Measurements from ENCODE around the gene KCNT1. TPM values are rescaled to one million over a fixed set of nuclear protein-coding genes. Genes with fewer than 3 reads are reported as not detected.

KCNT1 gene
- total and polyA plus RNA-seq, 3 donors from 2014 or later = 1.8 to 7.3 (median 5.3) TPM

GRCh38 chr9:135815830-135816650, 114.1 kb downstream of the KCNT1 start:
- Histone ChIP-seq H3K4me3 (no peak overlapping the region), H3K36me3 (ENCODE audit: low read depth, missing control alignments) (no peaks in the 10 kb centered on the region), H3K4me1 (no peaks in the 10 kb centered on the region), H3K9me3 (no peaks in the 10 kb centered on the region), H3K27ac (no peak overlapping the region), H3K27me3 (no peaks in the 10 kb centered on the region)
- intact Hi-C loops (cut with DNase I; ENCODE audit: low total_unique reads) = no loop called here
- 85 to 86% methylated on average over 27 of the region's 28 CpGs for WGBS, 2 donors
- DNase-seq = no peak
- TF ChIP-seq POLR2A (IDR thresholded peaks at IDR 0.05) (no peak), CTCF (IDR thresholded peaks at IDR 0.05) (no peak)

- H3K27ac ChIP-seq = no peak overlapping the region
- 90 to 91% methylated on average over 12 of the region's 12 CpGs for WGBS, 2 donors
- no peaks in the 10 kb centered on the region for H3K27me3 ChIP-seq
- DNase-seq = no peak
- intact Hi-C loops (cut with DNase I; ENCODE audit: low total_unique reads) = no loop called here
- no peaks in the 10 kb centered on the region for H3K9me3 ChIP-seq
- no peaks in the 10 kb centered on the region for H3K4me1 ChIP-seq
- TF ChIP-seq CTCF (IDR thresholded peaks at IDR 0.05) (no peak), POLR2A (IDR thresholded peaks at IDR 0.05) (no peak)
- H3K36me3 ChIP-seq (ENCODE audit: low read depth, missing control alignments) = no peaks in the 10 kb centered on the region
- H3K4me3 ChIP-seq = no peak overlapping the region
These were observed 114.6 kb downstream of the KCNT1 start for GRCh38 chr9:135816651-135816970.

- WGBS, 2 donors = 72 to 87% methylated on average over 65 to 66 of the region's 66 CpGs
- Histone ChIP-seq H3K9me3 (no peaks in the 10 kb centered on the region), H3K4me1 (no peaks in the 10 kb centered on the region), H3K27ac (no peak overlapping the region), H3K36me3 (ENCODE audit: low read depth, missing control alignments) (no peaks in the 10 kb centered on the region), H3K4me3 (no peak overlapping the region), H3K27me3 (no peaks in the 10 kb centered on the region)
- no peak for DNase-seq
- intact Hi-C loops (cut with DNase I; ENCODE audit: low total_unique reads) = no loop called here
- TF ChIP-seq CTCF (IDR thresholded peaks at IDR 0.05) (no peak), POLR2A (IDR thresholded peaks at IDR 0.05) (no peak)
These were observed 116.1 kb downstream of the KCNT1 start for GRCh38 chr9:135817951-135818717.

GRCh38 chr9:135818718-135819475, 116.9 kb downstream of the KCNT1 start:
- intact Hi-C loops (cut with DNase I; ENCODE audit: low total_unique reads) = no loop called here
- TF ChIP-seq CTCF (IDR thresholded peaks at IDR 0.05) (no peak), POLR2A (IDR thresholded peaks at IDR 0.05) (no peak)
- Histone ChIP-seq H3K27me3 (no peaks in the 10 kb centered on the region), H3K9me3 (no peaks in the 10 kb centered on the region), H3K4me3 (no peak overlapping the region), H3K27ac (no peak overlapping the region), H3K4me1 (no peaks in the 10 kb centered on the region), H3K36me3 (ENCODE audit: low read depth, missing control alignments) (no peaks in the 10 kb centered on the region)
- no peak for DNase-seq
- 66 to 76% methylated on average over 33 to 43 of the region's 43 CpGs for WGBS, 2 donors
